ENCODE measurements around the gene FHOD3. TPM values are rescaled to one million over a fixed set of nuclear protein-coding genes. Genes with fewer than 3 reads are reported as not detected.

FHOD3 gene
- total and polyA plus RNA-seq, 2 of the 13 experiments (the other 11 are each of a cell fraction or from before 2014, with no cell fraction given) = 0.07 TPM; not detected in 1

DNA sequence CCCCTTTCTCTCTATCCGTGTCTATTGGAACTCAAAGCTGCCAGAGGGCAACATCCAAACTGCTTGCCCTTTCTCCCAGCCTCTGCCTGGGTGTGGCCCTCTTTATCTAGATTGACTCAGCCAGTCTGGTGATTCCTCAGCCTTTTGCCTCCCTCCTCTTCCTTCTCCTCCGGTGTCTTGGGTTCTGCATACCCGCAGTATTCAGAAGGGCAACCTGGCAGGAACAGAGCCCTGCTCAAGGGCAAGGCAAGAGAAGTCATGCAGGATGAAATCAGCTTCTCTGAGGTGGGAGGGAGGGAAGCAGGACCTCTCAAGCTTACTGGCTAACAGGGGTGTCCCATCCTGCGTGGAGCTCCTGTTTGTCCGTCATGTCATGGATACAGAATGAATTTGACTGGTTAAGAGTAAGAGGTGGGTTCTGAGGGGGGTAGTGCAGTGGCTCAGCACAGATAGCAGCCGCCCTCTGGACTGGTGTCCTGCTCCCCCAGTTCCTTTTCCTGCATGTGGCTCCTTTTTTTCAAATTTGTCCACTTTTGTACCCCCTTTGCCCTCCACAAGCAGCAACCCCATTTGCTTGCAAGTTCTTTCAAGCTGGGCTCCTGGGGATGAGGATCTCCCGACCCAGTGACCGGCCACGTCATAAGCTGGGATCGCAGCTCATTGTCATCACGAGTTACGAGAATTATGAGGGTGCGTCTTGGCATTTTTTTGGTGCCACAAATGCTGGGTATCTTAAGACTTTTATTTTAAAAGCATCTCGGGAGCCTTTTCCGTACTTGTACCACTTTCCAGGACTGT is 154.1 kb downstream of the FHOD3 start (continued):
- TF ChIP-seq ZBTB20 (CRISPR knock-in tag; IDR thresholded peaks at IDR 0.05; ENCODE audit: borderline replicate concordance, low read depth) = no peak
- TF ChIP-seq, protein P1, sequence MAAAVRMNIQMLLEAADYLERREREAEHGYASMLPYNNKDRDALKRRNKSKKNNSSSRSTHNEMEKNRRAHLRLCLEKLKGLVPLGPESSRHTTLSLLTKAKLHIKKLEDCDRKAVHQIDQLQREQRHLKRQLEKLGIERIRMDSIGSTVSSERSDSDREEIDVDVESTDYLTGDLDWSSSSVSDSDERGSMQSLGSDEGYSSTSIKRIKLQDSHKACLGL (CRISPR knock-in tag; IDR thresholded peaks at IDR 0.05) = no peak

DNA sequence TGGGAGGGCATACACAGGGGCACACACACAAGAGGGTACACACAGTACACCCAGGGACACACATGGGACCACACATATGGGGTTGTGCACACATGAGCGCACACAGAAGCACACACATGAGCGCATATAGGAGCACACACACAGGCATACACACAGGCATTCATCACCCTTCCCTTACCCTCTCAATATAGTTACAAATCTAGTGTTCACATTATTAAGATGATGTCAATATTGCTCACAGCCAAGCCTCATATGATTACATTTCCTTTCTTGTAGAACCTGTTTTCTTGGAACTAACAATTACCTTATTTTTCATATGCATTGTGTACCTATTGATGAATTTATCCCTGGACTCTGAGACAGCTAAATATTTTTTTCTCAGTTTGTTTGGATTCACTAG is 156.7 kb downstream of the FHOD3 start:
- Histone ChIP-seq H3K4me2 (ENCODE audit: low read depth, low read length) (no peak overlapping the region), H3K79me2 (ENCODE audit: insufficient read depth, low read length) (no peaks in the 10 kb centered on the region), H4K20me1 (ENCODE audit: insufficient read depth, low read length) (no peaks in the 10 kb centered on the region), H2AFZ (ENCODE audit: low read length) (no peak overlapping the region), H3K9ac (ENCODE audit: insufficient read depth, low read depth, low read length) (no peak overlapping the region), H3K36me3 (replicated peaks in 1 of 2; ENCODE audit: control insufficient read depth in 1 of 2, insufficient read depth in 2 of 2, low read length in 2 of 2) (no peaks in the 10 kb centered on the region), H3K27me3 (ENCODE audit: control insufficient read depth in 1 of 2, insufficient read depth in 2 of 2, low read length in 2 of 2) (peaks cover 0 to 8% of the 10 kb centered on the region in 2 experiments; a peak in 1 of 5 replicates), H3K9me3 (ENCODE audit: low read length) (no peaks in the 10 kb centered on the region), H3K4me1 (ENCODE audit: insufficient read depth, low read length) (peaks cover 20% of the 10 kb centered on the region; the same call in 1 of the 2 replicates), H3K27ac (ENCODE audit: extremely low read length, insufficient read depth, low read length) (no peak overlapping the region), H3K4me3 (replicated peaks in 1 of 3; ENCODE audit: insufficient read depth in 1 of 3, low read depth in 2 of 3, low read length in 3 of 3) (no peak overlapping the region)
- DNase-seq (ENCODE audit: low spot score) = no peak
- no peak for FAIRE-seq
- 100% methylated on average over 2 of the region's 2 CpGs for WGBS (ENCODE audit: low lambda C conversion rate)
- no peak for ATAC-seq
- in situ Hi-C loops (cut with HindIII; ENCODE audit: extremely low pct_ligation_motif_present, low pct_unique_long_range_greater_than_20kb) (no loop called here), intact Hi-C loops (cut with micrococcal nuclease; ENCODE audit: unreplicated experiment) (no loop called here)
- BruUV-seq (replicated peaks) = no TSS peak
- ChIA-PET POLR2A (no interaction called here), CTCF (ENCODE audit: low intra/inter-chr PET ratio, low total read pairs) (no interaction called here)
- TF ChIP-seq ZBTB21 (CRISPR knock-in tag; IDR thresholded peaks at IDR 0.05) (no peak), RBFOX2 (IDR thresholded peaks at IDR 0.05; ENCODE audit: low read depth, low read length) (no peak), FOXJ3 (CRISPR knock-in tag; IDR thresholded peaks at IDR 0.05; ENCODE audit: borderline replicate concordance) (no peak), SOX6 (IDR thresholded peaks at IDR 0.05) (no peak), SOX6 (CRISPR knock-in tag; IDR thresholded peaks at IDR 0.05) (no peak), SP4 (CRISPR knock-in tag; IDR thresholded peaks at IDR 0.05) (no peak), RFX1 (IDR thresholded peaks at IDR 0.05) (no peak), FOXC1 (CRISPR knock-in tag; IDR thresholded peaks at IDR 0.05; ENCODE audit: borderline replicate concordance) (no peak)
- TF ChIP-seq, protein P2, sequence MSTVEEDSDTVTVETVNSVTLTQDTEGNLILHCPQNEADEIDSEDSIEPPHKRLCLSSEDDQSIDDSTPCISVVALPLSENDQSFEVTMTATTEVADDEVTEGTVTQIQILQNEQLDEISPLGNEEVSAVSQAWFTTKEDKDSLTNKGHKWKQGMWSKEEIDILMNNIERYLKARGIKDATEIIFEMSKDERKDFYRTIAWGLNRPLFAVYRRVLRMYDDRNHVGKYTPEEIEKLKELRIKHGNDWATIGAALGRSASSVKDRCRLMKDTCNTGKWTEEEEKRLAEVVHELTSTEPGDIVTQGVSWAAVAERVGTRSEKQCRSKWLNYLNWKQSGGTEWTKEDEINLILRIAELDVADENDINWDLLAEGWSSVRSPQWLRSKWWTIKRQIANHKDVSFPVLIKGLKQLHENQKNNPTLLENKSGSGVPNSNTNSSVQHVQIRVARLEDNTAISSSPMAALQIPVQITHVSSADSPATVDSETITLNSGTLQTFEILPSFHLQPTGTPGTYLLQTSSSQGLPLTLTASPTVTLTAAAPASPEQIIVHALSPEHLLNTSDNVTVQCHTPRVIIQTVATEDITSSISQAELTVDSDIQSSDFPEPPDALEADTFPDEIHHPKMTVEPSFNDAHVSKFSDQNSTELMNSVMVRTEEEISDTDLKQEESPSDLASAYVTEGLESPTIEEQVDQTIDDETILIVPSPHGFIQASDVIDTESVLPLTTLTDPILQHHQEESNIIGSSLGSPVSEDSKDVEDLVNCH (CRISPR knock-in tag; IDR thresholded peaks at IDR 0.05) = no peak

All from HepG2 (cell line).